Bronchial epithelial cell (primary cell): ENCODE measurements around the gene FASLG. TPM values are rescaled to one million over a fixed set of nuclear protein-coding genes. Genes with fewer than 3 reads are reported as not detected.
"Not testable (repeated sequence)": the region's sequence is repeated elsewhere in the genome, so short reads cannot be mapped to it uniquely, and the experiment has no call there.

Source experiments
- DNase-seq: peaks from one replicate; pipeline ENCODE4 v3.0.0-alpha.2; 2010; ENCODE audit warnings: low read depth
- FAIRE-seq: peaks from 2 replicates; lab custom pipeline; 2011; peaks lifted over from hg19 to GRCh38; lab: Jason Lieb, UNC
- H3K27me3 ChIP-seq: 2 replicates; pipeline ENCODE4 v1.5.1; 2011; ENCODE audit warnings: low read length; ENCODE audit not compliant: control insufficient read depth, insufficient read depth
- H3K36me3 ChIP-seq: 2 replicates; pipeline ENCODE4 v1.5.1; 2011; ENCODE audit warnings: low read length; ENCODE audit not compliant: control insufficient read depth, insufficient read depth
- H3K4me3 ChIP-seq: 2 replicates; pipeline ENCODE4 v1.5.1; 2011; ENCODE audit warnings: mild to moderate bottlenecking, low read depth, low read length, control low read depth
- total RNA-seq: library from RNA; depleted of rRNA; stranded (reverse); fragments of >200 nt; gene quantifications from 2 replicates; pipeline ENCODE4 v1.2.1, GENCODE V29; 2014
- TF ChIP-seq, protein P1 (sequence below): IDR thresholded peaks from 2 replicates; pipeline ENCODE4 v1.5.1; 2011; ENCODE audit warnings: mild to moderate bottlenecking, moderate library complexity, low read length, control low read depth, inconsistent platforms; ENCODE audit not compliant: insufficient read depth, severe bottlenecking

FASLG gene
- total RNA-seq, 1 donor from 2014 or later = not detected

DNA sequence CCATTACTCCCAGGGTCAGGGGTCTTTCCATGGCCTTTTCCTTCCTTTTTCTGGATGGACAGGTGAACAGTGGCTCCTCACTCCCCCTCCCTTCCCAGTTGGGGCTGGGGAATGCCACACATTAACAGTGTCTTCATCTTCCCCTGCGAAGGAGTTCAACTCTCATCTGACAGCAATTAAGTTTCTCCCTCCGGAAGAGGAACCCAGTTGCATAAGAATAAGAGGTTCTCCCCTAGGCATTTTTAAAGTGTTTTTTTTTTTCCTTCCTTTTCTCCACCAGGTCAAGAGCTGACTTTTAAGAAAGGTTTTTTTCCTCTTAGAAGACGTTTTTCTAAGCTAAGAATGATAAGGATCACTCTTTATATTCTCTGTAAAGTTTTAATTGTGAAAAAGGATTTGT lies 42.3 kb upstream of the FASLG start:
- no peak for DNase-seq
- Histone ChIP-seq H3K4me3 (no peak overlapping the region), H3K27me3 (no peaks in the 10 kb centered on the region), H3K36me3 (no peaks in the 10 kb centered on the region)
- TF ChIP-seq, protein P1, sequence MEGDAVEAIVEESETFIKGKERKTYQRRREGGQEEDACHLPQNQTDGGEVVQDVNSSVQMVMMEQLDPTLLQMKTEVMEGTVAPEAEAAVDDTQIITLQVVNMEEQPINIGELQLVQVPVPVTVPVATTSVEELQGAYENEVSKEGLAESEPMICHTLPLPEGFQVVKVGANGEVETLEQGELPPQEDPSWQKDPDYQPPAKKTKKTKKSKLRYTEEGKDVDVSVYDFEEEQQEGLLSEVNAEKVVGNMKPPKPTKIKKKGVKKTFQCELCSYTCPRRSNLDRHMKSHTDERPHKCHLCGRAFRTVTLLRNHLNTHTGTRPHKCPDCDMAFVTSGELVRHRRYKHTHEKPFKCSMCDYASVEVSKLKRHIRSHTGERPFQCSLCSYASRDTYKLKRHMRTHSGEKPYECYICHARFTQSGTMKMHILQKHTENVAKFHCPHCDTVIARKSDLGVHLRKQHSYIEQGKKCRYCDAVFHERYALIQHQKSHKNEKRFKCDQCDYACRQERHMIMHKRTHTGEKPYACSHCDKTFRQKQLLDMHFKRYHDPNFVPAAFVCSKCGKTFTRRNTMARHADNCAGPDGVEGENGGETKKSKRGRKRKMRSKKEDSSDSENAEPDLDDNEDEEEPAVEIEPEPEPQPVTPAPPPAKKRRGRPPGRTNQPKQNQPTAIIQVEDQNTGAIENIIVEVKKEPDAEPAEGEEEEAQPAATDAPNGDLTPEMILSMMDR = no peak
- FAIRE-seq = no peak

- H3K36me3 ChIP-seq, H3K27me3 ChIP-seq, FAIRE-seq, H3K4me3 ChIP-seq, DNase-seq: not testable (repeated sequence)
These were observed 38.3 kb upstream of the FASLG start for GRCh38 chr1:172620603-172621002.

GRCh38 chr1:172622541-172622940 lies 36.4 kb upstream of the FASLG start:
- H3K4me3 ChIP-seq = no peak overlapping the region
- no peaks in the 10 kb centered on the region for H3K36me3 ChIP-seq
- FAIRE-seq = no peak
- no peaks in the 10 kb centered on the region for H3K27me3 ChIP-seq
- TF ChIP-seq, protein P1 = no peak
- DNase-seq = no peak

GRCh38 chr1:172623748-172624147 lies 35.2 kb upstream of the FASLG start:
- TF ChIP-seq, protein P1 = no peak
- no peak overlapping the region for H3K4me3 ChIP-seq
- FAIRE-seq (no peak), DNase-seq (no peak)
- H3K27me3 ChIP-seq = no peaks in the 10 kb centered on the region
- no peaks in the 10 kb centered on the region for H3K36me3 ChIP-seq

- TF ChIP-seq, protein P1 = no peak
- Histone ChIP-seq H3K4me3 (no peak overlapping the region), H3K27me3 (no peaks in the 10 kb centered on the region), H3K36me3 (no peaks in the 10 kb centered on the region)
- no peak for DNase-seq
- no peak for FAIRE-seq
These were observed 32.1 kb upstream of the FASLG start for GRCh38 chr1:172626845-172627244.

- FAIRE-seq (no peak), DNase-seq (no peak)
- H3K4me3 ChIP-seq = no peak overlapping the region
- TF ChIP-seq, protein P1 = no peak
- H3K27me3 ChIP-seq = no peaks in the 10 kb centered on the region
- no peaks in the 10 kb centered on the region for H3K36me3 ChIP-seq
These were observed 31.2 kb upstream of the FASLG start for GRCh38 chr1:172627702-172628101.
